ENCODE measurements around the gene TNIP1. TPM values are rescaled to one million over a fixed set of nuclear protein-coding genes. Genes with fewer than 3 reads are reported as not detected.

The TNIP1 gene
- total RNA-seq, 1 experiment from 2014 or later = 122 TPM

GRCh38 chr5:151083081-151083676 is 2.3 kb upstream of the TNIP1 start:
- BruUV-seq (replicated peaks) = no TSS peak
- H3K9me2 ChIP-seq (ENCODE audit: insufficient read depth) = no peaks in the 10 kb centered on the region
- peak; percentile 74 to 88 for DNase-seq
- intact Hi-C loops (cut with micrococcal nuclease; ENCODE audit: unreplicated experiment) = loop anchor here (1.0 to 10.0 kb wide), 3 partner anchors 9 to 448 kb away; no protein-coding TSS in a partner anchor
- H4K20me1 ChIP-seq (ENCODE audit: insufficient read depth) = no peaks in the 10 kb centered on the region
- H3K4me1 ChIP-seq (replicated peaks; ENCODE audit: insufficient read depth) = peaks cover 59% of the 10 kb centered on the region
- H2AFZ ChIP-seq = no peak overlapping the region
- TF ChIP-seq EZH2 (IDR thresholded peaks at IDR 0.05; ENCODE audit: low read depth) (no peak), CTCF (conservative IDR thresholded peaks at IDR 0.05) (no peak)
- peaks cover 43% of the 10 kb centered on the region for H3K79me2 ChIP-seq (ENCODE audit: low read depth)
- peak overlapping the region; percentile 81 for H3K27ac ChIP-seq
- H3K27me3 ChIP-seq (ENCODE audit: insufficient read depth, low read depth) = no peaks in the 10 kb centered on the region
- CTCF ChIA-PET = interaction anchor here (0.7 to 1.8 kb wide), 3 partner anchors 30 to 42 kb away, joined by 3 to 17 read pairs (median 6); no protein-coding TSS in a partner anchor
- H3K4me2 ChIP-seq = peak overlapping the region; percentile 98
- H3K9me3 ChIP-seq (ENCODE audit: insufficient read depth, low read depth) = no peaks in the 10 kb centered on the region
- H3K36me3 ChIP-seq (ENCODE audit: low read depth) = peaks cover 3% of the 10 kb centered on the region; the same call in 1 of the 2 replicates
- POLR2A ChIA-PET (ENCODE audit: unreplicated experiment) = interaction anchor here (0.6 to 1.0 kb wide), 3 partner anchors 10 to 81 kb away, joined by 3 to 4 read pairs (median 3); no protein-coding TSS in a partner anchor
- H3F3A ChIP-seq (ENCODE audit: insufficient read depth, low read depth) = peaks cover 27% of the 10 kb centered on the region
- H3K4me3 ChIP-seq = no peak overlapping the region; the same call in 1 of the 2 replicates

- peak in 1 of 2 experiments; percentile 37 for DNase-seq
- peaks cover 51% of the 10 kb centered on the region for H3K79me2 ChIP-seq (ENCODE audit: low read depth)
- H3K27ac ChIP-seq = peak overlapping the region; percentile 81
- TF ChIP-seq CTCF (conservative IDR thresholded peaks at IDR 0.05) = 0 out of 2 replicates have a peak, but pooled peaks have one; percentile 26
- TF ChIP-seq EZH2 (IDR thresholded peaks at IDR 0.05; ENCODE audit: low read depth) = no peak
- H3F3A ChIP-seq (ENCODE audit: insufficient read depth, low read depth) = peaks cover 27% of the 10 kb centered on the region
- no peaks in the 10 kb centered on the region for H3K9me3 ChIP-seq (ENCODE audit: insufficient read depth, low read depth)
- no TSS peak for BruUV-seq (replicated peaks)
- H3K4me3 ChIP-seq = peak overlapping the region; percentile 75
- intact Hi-C loops (cut with micrococcal nuclease; ENCODE audit: unreplicated experiment) = loop anchor here (10.0 kb wide), 1 partner anchor 448 kb away; no protein-coding TSS in a partner anchor
- H3K4me2 ChIP-seq = peak overlapping the region; percentile 98
- no peaks in the 10 kb centered on the region for H3K9me2 ChIP-seq (ENCODE audit: insufficient read depth)
- peaks cover 67% of the 10 kb centered on the region for H3K4me1 ChIP-seq (replicated peaks; ENCODE audit: insufficient read depth)
- no peaks in the 10 kb centered on the region for H3K27me3 ChIP-seq (ENCODE audit: insufficient read depth, low read depth)
- peaks cover 8% of the 10 kb centered on the region; the same call in 1 of the 2 replicates for H3K36me3 ChIP-seq (ENCODE audit: low read depth)
- no peaks in the 10 kb centered on the region for H4K20me1 ChIP-seq (ENCODE audit: insufficient read depth)
- ChIA-PET CTCF (interaction anchor here (0.7 to 1.8 kb wide), 2 partner anchors 31 kb away, joined by 6 to 17 read pairs; no protein-coding TSS in a partner anchor), POLR2A (ENCODE audit: unreplicated experiment) (interaction anchor here (0.5 kb wide), 1 partner anchor 1948 kb away, joined by 3 read pairs; no protein-coding TSS in a partner anchor)
- H2AFZ ChIP-seq = no peak overlapping the region
Measured at GRCh38 chr5:151082282-151082902, 1.6 kb upstream of the TNIP1 start.

GRCh38 chr5:151081431-151082281 is 822 bp upstream of the TNIP1 start:
- Histone ChIP-seq H2AFZ (peak overlapping the region; percentile 29), H3K4me3 (peak overlapping the region; percentile 75), H3F3A (ENCODE audit: insufficient read depth, low read depth) (peaks cover 35% of the 10 kb centered on the region), H3K9me3 (ENCODE audit: insufficient read depth, low read depth) (no peaks in the 10 kb centered on the region), H3K27me3 (ENCODE audit: insufficient read depth, low read depth) (no peaks in the 10 kb centered on the region), H3K4me2 (peak overlapping the region; percentile 98), H3K9me2 (ENCODE audit: insufficient read depth) (no peaks in the 10 kb centered on the region), H3K27ac (peak overlapping the region; percentile 81), H3K36me3 (ENCODE audit: low read depth) (peaks cover 8% of the 10 kb centered on the region; the same call in 1 of the 2 replicates), H4K20me1 (ENCODE audit: insufficient read depth) (no peaks in the 10 kb centered on the region), H3K4me1 (replicated peaks; ENCODE audit: insufficient read depth) (peaks cover 74% of the 10 kb centered on the region), H3K79me2 (ENCODE audit: low read depth) (peaks cover 58% of the 10 kb centered on the region)
- TF ChIP-seq EZH2 (IDR thresholded peaks at IDR 0.05; ENCODE audit: low read depth) (no peak), CTCF (conservative IDR thresholded peaks at IDR 0.05) (no peak)
- POLR2A ChIA-PET (ENCODE audit: unreplicated experiment) = interaction anchor here (0.5 to 0.6 kb wide), 2 partner anchors 12 to 1947 kb away, joined by 3 to 6 read pairs; no protein-coding TSS in a partner anchor
- DNase-seq = no peak
- CTCF ChIA-PET = interaction anchor here (0.6 to 1.8 kb wide), 3 partner anchors 29 to 236 kb away, joined by 3 to 6 read pairs (median 3); no protein-coding TSS in a partner anchor
- intact Hi-C loops (cut with micrococcal nuclease; ENCODE audit: unreplicated experiment) = loop anchor here (10.0 kb wide), 1 partner anchor 447 kb away; no protein-coding TSS in a partner anchor
- BruUV-seq (replicated peaks) = TSS peak; percentile 88
